ENCODE results near the gene TGFBR3L. TPM values are rescaled to one million over a fixed set of nuclear protein-coding genes. Genes with fewer than 3 reads are reported as not detected.

TGFBR3L gene
- total RNA-seq = not detected

DNA sequence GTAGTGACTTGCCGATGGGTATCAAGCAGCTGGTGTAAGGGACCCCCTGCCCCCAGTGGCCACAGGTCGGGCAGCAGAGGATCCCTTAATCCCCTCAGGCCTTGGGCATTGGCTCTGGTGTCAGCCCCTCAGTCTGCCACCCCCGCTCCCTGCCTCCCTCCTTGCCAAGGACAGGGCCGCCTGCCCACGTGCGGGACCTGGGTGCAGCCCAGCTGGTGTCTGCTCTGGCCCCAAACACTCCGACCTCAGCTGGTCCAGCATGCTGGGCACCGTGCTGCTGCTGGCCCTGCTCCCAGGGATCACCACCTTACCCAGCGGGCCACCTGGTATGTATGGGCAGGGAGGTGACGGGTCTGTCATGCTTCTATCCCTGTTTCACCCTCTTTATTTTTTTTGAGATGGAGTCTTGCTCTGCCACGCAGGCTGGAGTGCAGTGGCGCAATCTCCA lies at the start of gene TGFBR3L:
TGFBR3L (plus strand) TSS at position 233 of the 448 bp plus-strand sequence.
- DNase-seq (ENCODE audit: low spot score) (no peak), ATAC-seq (ENCODE audit: low FRiP score) (no peak)
- TF ChIP-seq, protein P1, sequence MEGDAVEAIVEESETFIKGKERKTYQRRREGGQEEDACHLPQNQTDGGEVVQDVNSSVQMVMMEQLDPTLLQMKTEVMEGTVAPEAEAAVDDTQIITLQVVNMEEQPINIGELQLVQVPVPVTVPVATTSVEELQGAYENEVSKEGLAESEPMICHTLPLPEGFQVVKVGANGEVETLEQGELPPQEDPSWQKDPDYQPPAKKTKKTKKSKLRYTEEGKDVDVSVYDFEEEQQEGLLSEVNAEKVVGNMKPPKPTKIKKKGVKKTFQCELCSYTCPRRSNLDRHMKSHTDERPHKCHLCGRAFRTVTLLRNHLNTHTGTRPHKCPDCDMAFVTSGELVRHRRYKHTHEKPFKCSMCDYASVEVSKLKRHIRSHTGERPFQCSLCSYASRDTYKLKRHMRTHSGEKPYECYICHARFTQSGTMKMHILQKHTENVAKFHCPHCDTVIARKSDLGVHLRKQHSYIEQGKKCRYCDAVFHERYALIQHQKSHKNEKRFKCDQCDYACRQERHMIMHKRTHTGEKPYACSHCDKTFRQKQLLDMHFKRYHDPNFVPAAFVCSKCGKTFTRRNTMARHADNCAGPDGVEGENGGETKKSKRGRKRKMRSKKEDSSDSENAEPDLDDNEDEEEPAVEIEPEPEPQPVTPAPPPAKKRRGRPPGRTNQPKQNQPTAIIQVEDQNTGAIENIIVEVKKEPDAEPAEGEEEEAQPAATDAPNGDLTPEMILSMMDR (IDR thresholded peaks at IDR 0.05) = no peak

DNA sequence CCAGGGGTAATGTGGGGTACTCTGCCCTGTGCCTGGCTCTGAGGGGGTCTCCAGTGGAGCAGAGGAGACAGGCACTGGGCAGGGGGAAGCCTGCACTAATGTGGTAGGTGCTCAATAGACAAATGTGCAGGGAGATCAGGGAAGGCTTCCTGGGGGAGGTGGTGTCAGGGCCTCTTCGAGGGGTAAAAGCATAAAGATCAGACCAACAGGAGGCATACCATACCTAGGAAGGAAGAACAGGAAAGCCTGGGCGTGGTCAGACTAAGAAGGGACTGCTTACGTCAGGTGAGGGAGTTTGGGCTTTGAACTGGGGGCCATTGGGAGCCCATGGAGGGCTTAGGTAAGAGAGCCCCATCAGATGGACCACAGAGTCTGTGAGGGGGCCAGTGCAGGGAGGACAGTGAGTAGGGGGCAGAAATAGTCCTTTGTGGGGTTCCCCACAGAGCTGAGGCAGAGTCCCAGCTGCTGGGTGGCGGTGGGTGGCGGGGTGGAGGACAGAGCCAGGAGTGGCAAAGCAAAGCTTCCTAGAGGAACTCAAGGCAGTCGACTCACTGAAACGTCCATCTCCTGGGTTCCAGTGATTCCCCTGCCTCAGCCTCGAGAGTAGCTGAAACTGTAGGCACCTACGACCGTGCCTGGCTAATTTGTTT lies 49.2 kb upstream of the TGFBR3L start:
- ATAC-seq (ENCODE audit: low FRiP score) = no peak
- TF ChIP-seq, protein P1 (IDR thresholded peaks at IDR 0.05) = no peak
- DNase-seq (ENCODE audit: low spot score) = no peak

DNA sequence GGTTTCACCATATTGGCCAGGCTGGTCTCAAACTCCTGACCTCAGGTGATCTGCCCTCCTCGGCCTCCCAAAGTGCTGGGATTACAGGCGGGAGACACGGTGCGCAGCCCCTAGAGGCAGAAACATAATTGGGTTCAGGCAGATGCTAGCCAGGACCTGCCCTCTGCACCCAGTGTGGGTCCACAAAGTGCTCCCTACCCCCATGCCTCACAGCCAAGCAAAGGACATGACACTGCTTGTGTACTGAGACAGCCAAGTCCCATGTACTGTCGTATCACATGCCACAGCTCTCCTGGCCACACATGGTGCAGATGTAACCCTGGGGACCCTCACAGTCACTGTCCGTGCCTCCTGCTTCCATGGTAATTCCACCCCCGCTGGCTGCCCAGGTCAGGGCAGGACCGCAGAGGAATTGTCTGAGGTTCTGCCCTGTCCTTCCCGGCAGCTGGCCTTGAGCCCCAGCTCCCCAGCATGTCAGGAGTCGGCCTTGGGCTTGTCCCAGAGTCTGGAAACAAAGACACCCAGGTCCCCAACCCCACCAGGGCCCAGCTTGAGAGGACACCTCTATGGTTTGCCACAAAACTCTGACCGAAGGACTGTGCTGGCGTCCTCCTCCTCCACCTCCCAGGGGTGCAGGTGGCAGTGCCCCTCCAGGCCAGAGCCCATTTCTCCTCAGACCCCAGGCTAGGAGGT lies 48.1 kb upstream of the TGFBR3L start:
- DNase-seq (ENCODE audit: low spot score) = no peak
- ATAC-seq (ENCODE audit: low FRiP score) = no peak
- TF ChIP-seq, protein P1 (IDR thresholded peaks at IDR 0.05) = no peak

DNA sequence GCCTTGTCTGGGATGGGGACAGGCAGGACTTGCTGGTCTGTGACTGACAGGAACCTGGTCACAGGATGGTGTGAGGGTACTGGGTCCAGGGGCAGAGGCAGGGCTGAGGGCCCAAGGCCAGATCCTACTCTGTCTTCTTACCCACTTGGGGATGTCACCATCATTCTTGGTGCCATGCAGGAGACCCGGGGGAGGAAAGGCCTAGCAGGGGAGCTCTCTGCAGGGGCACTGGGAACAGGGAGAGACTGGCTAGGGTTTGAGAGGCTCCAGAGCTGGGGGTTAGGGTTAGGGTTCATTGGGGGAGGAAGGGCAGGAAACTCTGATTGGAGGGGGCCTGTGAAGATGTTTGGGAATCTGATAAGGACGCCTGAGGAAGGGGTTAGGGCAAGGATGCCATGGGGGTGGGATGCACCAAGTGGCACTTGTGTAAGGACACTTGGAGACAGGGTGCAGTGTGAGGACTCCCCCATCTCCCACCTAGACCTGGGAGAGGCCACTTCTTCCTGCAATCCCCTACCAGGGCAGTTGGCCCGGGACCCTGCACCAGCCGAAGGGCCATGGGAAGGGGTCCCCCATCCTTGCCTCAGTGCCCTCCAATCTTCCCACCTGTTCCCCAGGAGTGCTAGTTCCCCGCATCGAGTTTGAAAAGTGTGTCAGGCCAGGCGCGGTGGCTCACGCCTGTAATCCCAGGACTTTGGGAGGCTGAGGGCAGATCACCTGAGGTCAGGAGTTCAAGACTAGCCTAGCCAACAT lies 47.4 kb upstream of the TGFBR3L start:
- TF ChIP-seq, protein P1 (IDR thresholded peaks at IDR 0.05) = no peak
- no peak for ATAC-seq (ENCODE audit: low FRiP score)
- DNase-seq (ENCODE audit: low spot score) = no peak

DNA sequence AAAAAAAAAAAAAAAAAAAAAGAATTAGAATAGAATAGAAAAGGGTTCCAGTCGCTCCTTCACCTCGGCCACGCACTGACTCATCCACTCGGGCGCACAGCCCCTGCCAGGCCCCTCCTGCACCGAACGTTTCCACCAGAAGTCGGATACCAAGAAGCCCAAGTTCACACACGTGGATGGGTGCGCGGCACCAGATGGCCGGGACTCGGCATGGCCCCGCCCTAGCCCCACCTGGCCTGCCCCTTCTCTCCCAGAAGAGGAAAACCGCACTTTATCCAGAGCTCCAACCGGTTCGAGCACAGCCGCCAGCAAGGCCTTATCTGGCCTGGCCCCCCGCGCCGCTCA lies 46.3 kb upstream of the TGFBR3L start:
- no peak for ATAC-seq (ENCODE audit: low FRiP score)
- DNase-seq (ENCODE audit: low spot score) = no peak

DNA sequence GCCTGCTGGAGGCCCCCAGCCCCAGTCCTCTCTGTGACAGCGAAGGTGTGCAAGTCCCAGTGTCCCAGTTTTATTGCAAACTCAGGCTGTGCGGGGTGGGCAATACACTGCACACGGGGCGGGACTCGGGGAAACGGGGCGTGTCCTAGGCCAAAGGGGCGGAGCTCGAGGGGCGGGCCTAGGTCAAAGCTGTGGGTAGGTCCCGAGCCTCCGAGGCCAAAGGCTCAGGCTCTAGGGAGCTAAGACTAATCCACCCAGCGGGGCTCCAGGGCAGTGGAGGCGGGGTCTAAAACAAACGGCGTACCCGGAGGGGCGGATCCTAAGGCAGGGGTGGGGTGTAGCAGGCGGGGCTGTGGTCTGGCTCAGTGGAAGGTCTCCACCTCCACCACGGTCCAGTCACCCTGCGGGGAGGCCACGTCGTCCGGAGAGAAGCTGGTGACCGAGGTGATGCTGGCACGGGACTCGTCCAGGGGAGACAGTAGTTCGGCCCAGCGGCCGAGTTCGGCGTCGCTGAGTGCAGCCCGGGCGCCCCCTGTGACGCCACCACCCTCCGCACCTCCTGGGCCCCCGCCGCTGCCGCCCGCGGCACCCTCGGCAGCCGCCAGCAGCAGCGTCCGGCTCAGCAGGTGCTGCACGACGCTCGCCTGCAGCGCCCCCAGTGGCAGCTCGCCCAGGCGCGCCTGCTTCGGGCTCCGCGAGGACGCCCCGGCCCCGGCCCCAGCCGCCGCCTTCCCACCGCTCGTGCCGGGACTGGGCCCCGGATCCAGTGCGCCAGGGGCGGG lies 45.8 kb upstream of the TGFBR3L start:
- peak; percentile 73 for ATAC-seq (ENCODE audit: low FRiP score)
- TF ChIP-seq, protein P1 (IDR thresholded peaks at IDR 0.05) = peak in 1 of 3 donors; percentile 86
- DNase-seq (ENCODE audit: low spot score) = no peak

More for the DNA sequence above, 46.3 kb upstream of the TGFBR3L start:
- TF ChIP-seq, protein P1 (IDR thresholded peaks at IDR 0.05) = no peak

All from omental fat pad (tissue), 4 donors.